Gastroesophageal sphincter (tissue), 3 donors: ENCODE measurements around the gene FARS2.

Source experiments
- EP300 ChIP-seq: sonication (generic); formaldehyde crosslinking; IDR thresholded peaks from one replicate; pipeline ENCODE4 v1.6.1; 2017; ENCODE audit warnings: antibody characterized with exemption, mild to moderate bottlenecking
- POLR2AphosphoS5 ChIP-seq: sonication (generic); formaldehyde crosslinking; IDR thresholded peaks from one replicate; pipeline ENCODE4 v1.6.1; 2017; ENCODE audit warnings: antibody characterized with exemption
- TF ChIP-seq, protein P1 (sequence below), 4 experiments: fragments of 200-600 bp in 2 of 4; fragments of 450-650 bp in 2 of 4; sonication (generic) in 1 of 4; IDR thresholded peaks; one replicate each; pipeline ENCODE4 v1.5.1; 2017 to 2019; ENCODE audit warnings: antibody characterized with exemption in 4 of 4, mild to moderate bottlenecking in 2 of 4, moderate library complexity in 2 of 4

DNA sequence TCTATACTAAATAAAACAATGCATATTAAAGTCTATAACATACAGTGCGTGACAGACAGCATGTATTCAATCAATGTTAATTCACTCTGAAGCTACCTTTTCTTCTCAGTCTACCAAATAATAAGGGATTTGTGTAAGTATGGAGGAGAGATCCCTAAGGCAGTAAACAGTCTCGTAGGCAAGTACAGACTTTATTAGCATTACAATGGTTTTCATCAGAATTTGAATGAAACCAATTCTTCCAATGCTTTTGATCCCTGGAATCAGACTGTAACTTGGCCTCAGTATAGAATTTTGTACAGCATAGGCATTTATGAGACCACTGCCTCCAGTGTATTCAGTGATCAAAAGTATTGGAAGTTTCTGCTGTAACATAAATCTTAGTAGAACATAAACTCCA, 20.1 kb upstream of the FARS2 start:
- TF ChIP-seq, protein P1, sequence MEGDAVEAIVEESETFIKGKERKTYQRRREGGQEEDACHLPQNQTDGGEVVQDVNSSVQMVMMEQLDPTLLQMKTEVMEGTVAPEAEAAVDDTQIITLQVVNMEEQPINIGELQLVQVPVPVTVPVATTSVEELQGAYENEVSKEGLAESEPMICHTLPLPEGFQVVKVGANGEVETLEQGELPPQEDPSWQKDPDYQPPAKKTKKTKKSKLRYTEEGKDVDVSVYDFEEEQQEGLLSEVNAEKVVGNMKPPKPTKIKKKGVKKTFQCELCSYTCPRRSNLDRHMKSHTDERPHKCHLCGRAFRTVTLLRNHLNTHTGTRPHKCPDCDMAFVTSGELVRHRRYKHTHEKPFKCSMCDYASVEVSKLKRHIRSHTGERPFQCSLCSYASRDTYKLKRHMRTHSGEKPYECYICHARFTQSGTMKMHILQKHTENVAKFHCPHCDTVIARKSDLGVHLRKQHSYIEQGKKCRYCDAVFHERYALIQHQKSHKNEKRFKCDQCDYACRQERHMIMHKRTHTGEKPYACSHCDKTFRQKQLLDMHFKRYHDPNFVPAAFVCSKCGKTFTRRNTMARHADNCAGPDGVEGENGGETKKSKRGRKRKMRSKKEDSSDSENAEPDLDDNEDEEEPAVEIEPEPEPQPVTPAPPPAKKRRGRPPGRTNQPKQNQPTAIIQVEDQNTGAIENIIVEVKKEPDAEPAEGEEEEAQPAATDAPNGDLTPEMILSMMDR (IDR thresholded peaks at IDR 0.05), result no peak
- TF ChIP-seq EP300, result no peak
- no peak for TF ChIP-seq POLR2AphosphoS5
